Stimulated activated CD8-positive, alpha-beta memory T cell treated with anti-CD3 and anti-CD28 coated beads, Interleukin-2, amount 100 ng/mL, for 48 hours (primary cell): ENCODE data around the gene MYO7B.
A peak's percentile ranks its signal among the peaks of the same experiment; 100 is the strongest.

Experiments used
- DNase-seq, 2 donors: peaks; one replicate each; pipeline ENCODE4 v3.0.0-alpha.2; 2020; ENCODE audit warnings: low read depth in 2 of 2

MYO7B gene

DNA sequence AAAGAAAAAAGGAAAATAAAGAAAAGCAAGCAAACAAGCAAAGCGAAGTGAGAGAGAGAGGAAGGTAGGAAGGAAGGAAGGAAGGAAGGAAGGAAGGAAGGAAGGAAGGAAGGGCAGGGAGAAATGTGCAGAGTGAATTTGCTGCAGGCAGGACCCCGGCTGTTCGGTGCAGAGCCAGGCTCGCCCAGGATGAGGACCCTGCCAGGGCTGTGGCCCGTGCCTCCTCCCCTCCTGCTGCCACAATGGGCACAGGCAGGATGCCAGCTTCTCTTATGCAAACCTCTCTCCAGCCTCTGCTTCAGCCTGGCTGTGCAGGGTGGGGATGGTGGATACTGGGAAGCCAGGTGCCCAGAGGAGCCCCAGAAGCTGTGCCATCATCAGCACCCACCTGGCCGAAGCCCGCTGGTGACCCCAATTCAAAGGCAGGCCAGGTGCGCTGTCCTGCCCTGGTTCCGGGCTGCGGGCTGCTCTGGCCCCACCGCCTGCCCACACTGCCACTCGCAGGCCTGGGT is 113.7 kb downstream of the MYO7B start:
- no peak for DNase-seq

DNA sequence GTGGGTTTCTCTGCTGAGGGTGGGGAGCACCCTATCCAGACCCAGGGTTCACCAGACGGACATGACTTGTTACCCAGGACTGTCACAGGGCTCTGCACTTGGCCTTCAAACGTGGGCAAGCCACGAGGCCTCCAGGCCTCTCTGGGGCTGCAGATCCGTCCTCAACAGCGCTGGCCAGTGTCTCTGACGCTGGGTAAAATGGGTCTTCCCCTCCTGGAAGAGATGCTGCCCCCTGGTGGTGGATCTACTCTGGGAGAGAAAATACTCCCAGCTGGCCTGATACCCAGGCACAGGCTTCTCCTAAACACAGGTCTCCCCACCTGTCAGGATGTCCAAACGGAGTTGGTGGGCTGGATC is 114.2 kb downstream of the MYO7B start:
- peak; percentile 68 to 75 for DNase-seq

DNA sequence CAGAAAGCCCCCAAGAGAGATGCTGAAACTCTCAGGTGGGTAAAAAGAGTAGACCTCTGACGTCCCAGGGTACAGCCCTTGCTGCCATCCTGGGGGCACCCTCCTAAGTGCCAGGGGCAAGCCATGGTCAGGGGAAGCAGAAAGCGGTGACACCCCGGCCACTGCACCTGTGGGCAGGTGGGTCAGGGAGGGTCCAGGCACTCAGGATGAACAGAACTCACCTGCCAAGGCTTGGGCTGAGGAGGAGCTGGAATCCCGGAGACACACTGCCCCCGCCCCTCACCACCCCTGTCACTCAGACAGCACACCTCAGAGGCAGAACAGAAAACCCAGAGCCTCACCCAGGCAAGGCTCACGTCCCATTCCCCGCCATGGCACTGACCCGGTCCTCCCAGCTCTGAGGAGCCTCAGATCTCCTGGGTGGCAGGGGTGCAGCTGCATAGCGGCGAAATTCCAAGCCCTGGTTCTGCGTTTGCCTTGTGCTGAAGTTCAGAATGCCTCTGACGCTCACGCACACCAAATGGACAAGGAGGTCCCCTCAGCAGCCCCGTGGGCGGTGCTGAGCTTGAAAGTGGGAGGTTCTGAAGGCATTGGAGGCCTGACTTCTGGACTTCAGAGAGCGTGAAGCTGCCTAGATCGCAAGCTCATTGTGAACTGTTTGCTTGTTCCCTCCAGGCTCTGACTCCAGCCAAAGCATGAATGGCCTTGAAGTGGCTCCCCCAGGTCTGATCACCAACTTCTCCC is 114.7 kb downstream of the MYO7B start:
- no peak for DNase-seq

DNA sequence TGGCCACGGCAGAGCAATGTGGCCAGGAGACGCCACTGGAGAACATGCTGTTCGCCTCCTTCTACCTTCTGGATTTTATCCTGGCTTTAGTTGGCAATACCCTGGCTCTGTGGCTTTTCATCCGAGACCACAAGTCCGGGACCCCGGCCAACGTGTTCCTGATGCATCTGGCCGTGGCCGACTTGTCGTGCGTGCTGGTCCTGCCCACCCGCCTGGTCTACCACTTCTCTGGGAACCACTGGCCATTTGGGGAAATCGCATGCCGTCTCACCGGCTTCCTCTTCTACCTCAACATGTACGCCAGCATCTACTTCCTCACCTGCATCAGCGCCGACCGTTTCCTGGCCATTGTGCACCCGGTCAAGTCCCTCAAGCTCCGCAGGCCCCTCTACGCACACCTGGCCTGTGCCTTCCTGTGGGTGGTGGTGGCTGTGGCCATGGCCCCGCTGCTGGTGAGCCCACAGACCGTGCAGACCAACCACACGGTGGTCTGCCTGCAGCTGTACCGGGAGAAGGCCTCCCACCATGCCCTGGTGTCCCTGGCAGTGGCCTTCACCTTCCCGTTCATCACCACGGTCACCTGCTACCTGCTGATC is 115.4 kb downstream of the MYO7B start:
- DNase-seq = no peak

DNA sequence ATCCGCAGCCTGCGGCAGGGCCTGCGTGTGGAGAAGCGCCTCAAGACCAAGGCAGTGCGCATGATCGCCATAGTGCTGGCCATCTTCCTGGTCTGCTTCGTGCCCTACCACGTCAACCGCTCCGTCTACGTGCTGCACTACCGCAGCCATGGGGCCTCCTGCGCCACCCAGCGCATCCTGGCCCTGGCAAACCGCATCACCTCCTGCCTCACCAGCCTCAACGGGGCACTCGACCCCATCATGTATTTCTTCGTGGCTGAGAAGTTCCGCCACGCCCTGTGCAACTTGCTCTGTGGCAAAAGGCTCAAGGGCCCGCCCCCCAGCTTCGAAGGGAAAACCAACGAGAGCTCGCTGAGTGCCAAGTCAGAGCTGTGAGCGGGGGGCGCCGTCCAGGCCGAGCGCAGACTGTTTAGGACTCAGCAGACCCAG is 115.9 kb downstream of the MYO7B start:
- no peak for DNase-seq

DNA sequence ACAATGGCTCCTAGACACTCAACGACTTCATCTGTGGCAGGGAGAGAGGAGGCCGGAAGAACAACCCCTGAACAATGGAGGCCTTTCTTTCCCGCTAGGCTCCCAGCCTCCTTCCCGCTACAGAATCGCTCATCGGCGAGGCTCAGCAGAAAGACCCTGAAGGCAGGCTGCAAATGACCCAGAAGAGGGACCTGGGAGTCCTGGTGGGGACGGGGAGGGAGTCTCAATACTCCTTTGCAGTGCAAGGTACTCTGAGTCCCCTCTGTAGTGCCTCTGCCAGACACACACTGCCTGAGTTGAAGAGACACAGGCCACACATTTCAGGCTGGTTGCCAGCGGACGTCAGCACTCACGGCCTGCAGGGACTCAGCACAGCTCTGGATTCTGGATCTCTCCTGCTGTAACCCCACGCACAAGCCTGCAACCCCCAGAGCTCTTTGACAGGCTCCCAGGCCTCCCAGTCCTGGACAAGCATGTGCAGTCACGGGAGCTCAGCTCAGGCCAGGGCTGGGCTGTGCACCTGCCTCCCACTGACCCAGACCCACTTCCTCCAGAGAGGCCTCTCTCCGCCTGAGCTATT is 116.6 kb downstream of the MYO7B start:
- no peak for DNase-seq

DNA sequence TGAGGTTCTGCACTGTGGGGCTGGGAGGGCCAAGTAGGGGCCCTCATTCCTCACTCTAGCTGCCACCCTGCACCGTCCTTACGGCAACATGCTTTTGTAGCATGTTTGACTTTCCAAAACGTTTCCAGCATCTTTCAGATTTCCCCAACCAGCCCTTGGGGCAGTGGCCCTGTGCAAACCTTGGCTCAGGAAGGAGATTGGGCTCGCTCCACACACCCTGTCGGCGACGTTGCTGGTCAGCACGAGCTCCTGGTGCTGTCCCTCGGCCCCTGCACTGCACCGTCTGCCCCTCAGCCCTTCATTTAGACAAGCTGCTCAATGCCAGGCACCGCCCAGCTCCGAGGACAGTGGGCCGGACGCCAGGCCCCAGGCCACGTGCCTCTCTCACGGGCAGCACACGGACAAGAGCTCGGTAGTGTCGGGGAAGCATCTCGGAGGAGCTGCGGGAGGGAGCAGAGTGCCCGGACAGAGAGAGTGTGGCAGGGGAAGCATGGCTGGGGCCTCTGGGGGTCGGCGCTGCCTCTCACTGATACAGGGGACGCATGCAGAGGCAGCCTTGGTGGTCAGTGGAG is 117.4 kb downstream of the MYO7B start:
- no peak for DNase-seq

DNA sequence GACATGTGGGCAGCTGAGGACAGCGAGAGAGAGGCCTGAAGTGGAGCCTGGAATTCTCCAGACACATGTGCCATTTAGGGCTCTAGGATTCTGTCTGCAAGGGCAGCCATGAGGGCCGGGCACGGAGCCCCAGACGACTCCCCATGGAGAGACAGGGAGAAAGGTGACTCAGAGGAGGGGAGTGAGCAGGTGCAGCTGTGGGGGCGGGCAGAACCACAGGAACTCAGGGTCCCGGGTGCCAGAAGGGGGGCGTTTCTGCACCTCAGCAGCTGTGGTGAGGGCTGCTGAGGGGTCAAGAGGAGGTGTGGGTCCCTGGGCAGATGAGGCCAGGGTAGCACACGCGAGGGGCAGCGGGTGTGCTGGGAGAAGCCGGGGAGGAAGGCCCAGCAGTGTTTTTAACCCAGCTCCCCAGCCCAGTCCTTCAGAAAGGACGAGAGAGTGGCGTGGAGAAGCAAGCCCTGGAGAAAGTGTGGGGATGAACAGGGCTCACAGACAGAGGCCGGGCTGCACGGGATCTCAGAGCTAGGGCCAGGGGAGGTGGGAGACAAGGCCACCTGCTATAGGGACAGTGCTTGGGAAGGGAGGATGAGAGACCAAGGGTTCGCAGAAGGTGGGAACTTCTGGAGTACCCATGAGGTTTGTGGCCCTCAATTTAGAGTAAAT is 118.1 kb downstream of the MYO7B start:
- DNase-seq = no peak

DNA sequence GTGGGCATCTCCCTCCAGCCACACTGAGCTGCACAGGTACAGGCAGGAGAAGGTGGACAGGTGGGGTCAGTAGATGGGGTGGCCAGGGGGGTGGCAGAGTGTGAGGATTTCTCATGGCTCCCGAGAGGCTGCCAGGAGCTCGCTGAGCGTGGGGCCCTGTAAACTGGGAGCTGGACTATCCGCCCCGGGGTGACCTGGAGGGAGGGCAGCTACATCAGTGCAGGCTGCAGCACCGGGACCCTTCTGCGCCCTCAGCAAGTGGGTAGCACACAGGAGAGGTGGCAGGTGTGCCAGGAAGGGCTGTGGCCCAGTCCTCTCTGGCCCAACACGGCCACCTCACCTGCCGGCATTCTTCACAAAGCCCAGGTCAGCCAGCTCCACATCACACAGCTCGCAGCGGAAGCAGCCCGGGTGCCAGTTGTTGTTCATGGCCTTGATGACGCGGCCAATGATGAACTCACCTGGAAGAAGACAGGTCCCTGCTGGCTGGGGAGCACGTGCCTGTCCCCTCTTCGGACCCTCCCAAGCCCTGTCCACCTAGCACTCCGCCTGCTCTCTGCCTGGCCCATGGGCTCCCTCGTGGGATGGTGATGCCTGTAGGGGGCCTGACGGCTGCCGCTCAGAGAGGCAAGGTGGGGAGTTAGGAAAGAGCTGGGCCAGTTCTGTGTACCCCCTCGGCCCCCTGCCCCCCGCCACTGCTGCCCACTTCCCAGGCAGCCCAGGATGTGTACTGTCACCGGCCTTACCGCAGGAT is 118.8 kb downstream of the MYO7B start:
- no peak for DNase-seq

DNA sequence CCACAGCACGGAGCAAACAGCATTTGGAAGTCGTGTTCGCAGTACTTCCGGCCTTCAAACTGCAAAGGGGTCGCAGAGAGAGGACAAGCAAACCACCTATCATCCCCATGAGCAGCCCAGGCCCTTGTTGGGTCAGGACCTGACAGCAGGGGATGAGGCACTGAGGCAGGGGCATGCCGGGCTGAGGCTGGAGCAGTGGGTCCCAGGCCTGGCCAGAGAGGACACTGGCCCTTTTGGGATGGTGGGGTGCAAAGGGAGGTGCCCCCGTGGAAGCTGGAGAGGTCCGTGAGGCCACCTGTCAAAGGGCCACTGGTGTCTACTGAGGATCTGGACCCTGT is 119.3 kb downstream of the MYO7B start:
- no peak for DNase-seq

DNA sequence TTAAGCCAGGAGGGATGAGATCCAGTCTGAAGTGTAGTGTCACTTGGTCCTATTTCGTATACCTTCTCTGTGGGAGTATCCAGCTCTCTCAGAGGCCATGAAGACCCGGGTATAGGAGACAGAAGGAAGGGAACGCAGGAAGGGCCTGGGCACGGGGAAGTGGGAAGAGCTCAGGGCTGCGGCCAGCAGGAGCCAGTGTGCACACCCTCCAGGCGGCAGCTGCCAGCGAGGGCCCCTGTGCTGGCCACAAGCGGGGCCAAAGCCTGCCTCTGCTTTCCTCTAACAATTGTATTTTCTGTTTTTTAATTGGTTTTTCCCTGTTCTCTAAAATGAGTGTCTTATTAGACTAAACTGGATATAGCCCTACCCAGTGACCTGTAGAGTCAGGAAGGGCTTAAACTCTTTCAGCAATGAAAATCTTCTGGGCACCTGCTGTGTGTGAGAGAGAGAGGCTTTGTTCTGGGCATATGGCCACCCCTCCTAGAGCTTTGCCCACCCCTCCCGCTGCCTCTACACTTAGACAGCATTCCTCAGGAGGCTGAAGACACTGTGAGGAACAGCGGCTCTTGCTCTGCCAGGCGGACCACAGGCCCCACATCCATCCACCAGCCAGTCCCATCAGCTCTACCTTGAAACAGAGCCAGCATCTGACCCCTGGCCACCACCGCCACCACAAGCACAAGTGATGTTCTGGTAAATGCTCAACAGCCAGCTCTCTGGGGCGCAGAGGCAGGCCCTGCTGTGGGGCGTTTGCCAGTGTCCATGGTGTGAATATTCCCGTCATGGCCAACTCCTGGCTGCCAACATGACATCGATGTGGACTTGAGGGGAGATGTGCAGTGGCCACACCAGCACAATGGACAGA is 120.0 kb downstream of the MYO7B start:
- DNase-seq = no peak

DNA sequence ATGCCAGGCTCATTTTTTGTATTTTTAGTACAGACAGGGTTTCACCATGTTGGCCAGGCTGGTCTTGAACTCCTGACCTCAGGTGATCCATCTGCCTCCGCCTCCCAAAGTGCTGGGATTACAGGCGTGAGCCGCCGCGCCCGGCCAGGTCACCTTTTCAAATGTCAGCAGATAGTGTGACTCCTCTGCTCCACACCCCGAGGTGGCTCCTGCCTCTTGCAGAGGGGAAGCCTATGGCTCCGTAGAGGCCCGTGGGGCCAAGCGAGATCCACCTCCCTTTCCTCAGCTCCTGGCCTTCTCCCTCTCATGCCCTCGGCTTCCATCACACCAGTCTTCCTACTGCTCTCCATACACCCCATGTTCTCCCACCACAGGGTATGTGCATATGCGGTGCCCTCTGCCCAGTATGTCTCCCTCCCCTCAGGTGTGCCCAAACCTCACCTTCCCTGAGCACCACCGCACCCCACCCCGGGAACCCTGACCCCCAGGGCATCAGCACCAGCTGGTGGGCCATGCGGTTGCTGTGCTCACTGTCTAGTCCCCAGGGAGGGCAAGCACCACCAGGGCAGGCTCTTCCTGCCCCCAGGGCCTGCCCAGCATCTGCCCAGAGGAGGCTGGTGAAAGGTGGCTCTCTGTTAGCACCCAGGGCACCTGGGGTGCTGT is 121.2 kb downstream of the MYO7B start:
- DNase-seq = no peak

DNA sequence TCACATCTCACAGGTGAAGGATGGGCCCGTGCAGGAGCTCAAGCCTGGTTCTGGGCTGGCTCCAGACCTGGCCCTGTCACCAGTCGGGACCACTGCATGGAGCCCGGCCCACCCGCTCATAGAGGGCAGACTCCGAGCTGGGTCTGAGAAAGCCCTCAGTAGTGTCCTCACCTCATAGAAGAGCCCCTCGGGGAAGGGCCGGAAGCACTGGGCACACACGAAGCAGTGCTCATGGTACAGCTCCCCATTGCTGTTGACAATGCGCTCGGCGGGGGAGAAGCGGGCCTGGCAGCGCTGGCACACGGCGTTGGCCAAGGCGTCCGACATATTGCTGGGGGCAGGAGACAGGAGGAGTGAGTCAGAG is 121.7 kb downstream of the MYO7B start:
- DNase-seq = no peak

DNA sequence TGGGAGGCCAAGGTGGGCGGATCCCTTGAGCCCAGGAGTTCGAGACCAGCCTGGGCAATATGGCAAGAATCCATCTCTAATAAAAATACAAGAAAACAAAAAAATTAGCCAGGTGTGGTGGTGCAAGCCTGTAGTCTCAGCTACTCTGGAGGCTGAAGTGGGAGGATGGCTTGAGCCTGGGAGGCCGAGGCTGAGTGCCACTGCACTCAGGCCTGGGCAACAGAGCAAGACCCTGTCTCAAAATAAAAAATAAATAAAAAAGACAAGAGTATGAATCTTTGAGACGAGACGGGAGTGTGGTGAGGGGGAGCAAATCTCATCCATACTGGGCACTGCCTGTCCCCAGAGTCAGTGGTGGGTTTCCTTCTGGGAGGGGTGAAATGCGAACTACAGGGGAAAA is 122.7 kb downstream of the MYO7B start:
- no peak for DNase-seq

DNA sequence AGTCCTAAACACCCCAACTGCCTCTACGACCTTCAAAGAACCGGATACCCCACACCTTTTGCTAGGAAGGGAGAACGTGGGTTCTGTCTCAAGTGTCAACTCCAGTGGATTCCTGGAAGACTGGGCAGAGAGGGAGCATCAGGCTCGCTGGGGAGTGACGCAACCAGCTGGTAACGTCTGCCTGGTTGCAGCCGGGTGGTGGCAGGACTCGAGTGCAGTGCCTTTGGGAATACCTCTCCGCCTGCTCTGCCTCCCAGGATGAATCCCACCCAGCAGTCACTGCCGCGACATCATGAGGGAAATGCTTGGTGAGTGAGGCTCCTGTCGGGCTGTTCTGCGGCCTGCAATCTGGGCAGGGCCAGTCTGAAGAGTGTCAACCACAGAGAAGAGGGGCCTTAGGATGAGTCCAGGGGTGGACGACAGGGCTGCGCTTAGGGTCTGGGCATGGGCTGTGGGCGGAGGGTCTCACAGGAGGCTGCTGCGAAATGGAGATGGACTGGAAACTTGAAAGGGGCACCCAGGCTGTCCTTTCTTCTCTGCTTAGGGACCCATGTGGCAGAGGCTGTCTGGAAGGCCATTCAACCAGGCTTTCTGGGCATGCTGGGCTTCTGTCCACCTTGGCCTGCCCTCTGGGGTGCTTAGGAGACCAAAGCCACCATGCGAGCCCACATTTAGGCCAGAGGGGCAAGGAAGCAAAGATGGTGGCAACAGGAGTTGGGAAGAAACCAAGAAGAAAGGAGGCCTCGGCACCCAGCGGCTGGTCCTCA is 123.3 kb downstream of the MYO7B start:
- no peak for DNase-seq

DNA sequence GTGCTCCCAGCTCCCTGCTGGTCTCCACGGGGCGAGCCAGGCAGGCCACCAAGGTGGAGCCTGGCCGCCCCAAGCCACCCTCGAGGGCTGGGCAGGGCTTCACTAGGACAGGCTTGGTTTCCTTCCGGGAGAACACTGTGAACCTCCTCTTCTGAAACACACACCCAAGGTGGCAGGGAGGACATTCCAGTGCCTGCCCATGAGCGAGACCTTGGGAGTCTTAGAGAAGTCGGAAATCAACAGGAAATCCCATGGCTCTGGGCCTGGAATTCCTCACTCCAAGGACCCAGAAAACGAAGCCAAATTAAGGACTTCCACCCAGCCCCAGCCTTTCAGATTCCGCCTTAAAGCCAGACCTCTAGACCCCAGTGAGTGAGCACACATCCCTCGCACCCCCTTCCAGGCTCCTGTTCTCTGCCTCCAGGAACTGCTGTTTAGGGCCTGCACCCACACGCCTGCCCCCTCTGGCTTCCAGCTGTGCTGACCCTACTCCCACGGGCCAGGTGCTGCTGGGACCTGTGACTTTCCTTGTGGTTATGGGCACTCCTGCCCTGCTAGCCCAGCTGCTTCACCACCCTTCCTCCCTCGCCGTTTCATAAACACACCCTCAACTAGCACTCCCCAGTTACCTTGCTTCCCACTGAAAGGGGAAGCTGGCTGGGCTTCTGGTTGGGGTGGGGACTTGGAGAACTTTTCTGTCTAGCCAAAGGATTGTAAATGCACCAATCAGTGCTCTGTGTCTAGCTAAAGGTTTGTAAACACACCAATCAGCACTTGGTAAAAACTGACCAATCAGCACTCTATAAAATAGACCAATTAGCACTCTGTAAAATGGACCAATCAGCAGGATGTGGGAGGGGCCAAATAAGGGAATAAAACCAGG is 124.2 kb downstream of the MYO7B start:
- DNase-seq = no peak

DNA sequence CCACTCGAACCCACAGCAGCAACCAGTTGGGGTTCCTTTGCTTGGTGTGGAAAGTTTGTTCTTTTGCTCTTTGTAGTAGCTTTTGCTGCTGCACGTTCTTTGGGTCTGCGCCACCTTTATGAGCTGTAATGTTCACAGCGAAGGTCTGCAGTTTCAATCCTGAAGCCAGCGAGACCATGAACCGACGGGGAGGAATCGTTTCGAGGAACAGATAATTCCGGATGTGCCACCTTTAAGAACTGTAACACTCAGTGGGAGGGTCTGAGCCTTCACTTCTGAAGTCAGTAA is 124.8 kb downstream of the MYO7B start:
- DNase-seq = no peak

DNA sequence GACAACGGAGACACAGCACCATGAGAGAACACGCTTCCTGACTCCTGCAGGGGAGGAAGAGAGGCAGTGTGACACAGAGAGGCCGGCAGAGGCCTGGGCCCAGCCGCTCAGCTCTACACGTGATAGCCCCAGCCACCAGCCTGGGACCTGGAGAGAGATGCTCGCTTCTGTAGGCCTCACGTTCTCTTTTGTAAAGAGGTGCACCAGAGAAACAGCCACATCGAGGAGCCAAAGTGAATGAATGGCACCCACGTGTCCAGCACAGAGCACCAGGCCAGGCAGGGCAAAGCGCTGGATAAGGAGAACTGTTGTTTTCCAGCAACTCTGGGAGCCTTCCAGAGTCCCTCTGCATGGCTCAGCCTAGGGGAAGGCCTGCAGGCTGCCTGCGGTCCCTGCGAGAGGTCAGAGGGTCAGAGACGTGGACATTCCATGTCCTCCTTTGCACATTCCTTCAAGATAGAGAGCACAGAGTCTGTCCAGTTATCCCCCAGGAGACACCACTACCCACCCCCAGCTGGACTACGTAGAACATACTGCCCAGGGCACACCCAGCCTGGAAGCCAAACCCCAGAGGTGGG is 125.7 kb downstream of the MYO7B start:
- no peak for DNase-seq
